Endothelial cell of umbilical vein (primary cell): ENCODE data around the gene LRRIQ4. TPM values are rescaled to one million over a fixed set of nuclear protein-coding genes. Genes with fewer than 3 reads are reported as not detected.

ENCODE experiments used
- BruUV-seq: library from RNA; stranded (reverse); fragments of 400-500 nt; replicated peaks from 2 replicates; lab custom pipeline; 2021; lab: Mats Ljungman, UMichigan
- CTCF ChIA-PET: fragments of 300-600, 350-600 bp; sonication (Branson Sonifier 250); formaldehyde crosslinking; loops from one replicate; lab custom pipeline; 2021; ENCODE audit warnings: antibody characterized with exemption, inconsistent platforms; lab: Charles Lee
- POLR2A ChIA-PET: fragments of 300-600, 350-600 bp; sonication (Branson Sonifier 250); formaldehyde crosslinking; loops from one replicate; lab custom pipeline; 2021; ENCODE audit warnings: antibody characterized with exemption, inconsistent platforms; lab: Charles Lee
- DNase-seq: peaks from one replicate; pipeline ENCODE4 v3.0.0-alpha.2; 2011; ENCODE audit warnings: low read depth, low spot score
- FAIRE-seq: peaks from 2 replicates; lab custom pipeline; 2011; peaks lifted over from hg19 to GRCh38; lab: Jason Lieb, UNC
- H2AFZ ChIP-seq: 2 replicates; pipeline ENCODE4 v1.6.0; 2012; ENCODE audit warnings: low read depth, low read length, control low read depth, inconsistent platforms
- H3K27ac ChIP-seq: 2 replicates; pipeline ENCODE4 v1.5.1; 2011; ENCODE audit warnings: low read depth, mild to moderate bottlenecking, control low read depth, low read length, moderate library complexity; ENCODE audit not compliant: insufficient read depth
- H3K27me3 ChIP-seq, 2 experiments: 2 replicates each; pipeline versions ENCODE4 v1.6.0 to v1.6.1; 2011; ENCODE audit warnings: low read length in 2 of 2, mixed read lengths in 1 of 2; ENCODE audit not compliant: control insufficient read depth in 2 of 2, insufficient read depth in 2 of 2
- H3K36me3 ChIP-seq, 2 experiments: 2 replicates in 1 of 2; 3 replicates in 1 of 2; pipeline ENCODE4 v1.5.1; 2011; ENCODE audit warnings: low read length in 2 of 2, mild to moderate bottlenecking in 1 of 2, moderate library complexity in 1 of 2; ENCODE audit not compliant: control insufficient read depth in 2 of 2, insufficient read depth in 2 of 2; ENCODE audit errors: extremely low read depth in 1 of 2
- H3K4me1 ChIP-seq: 3 replicates; pipeline ENCODE4 v1.5.1; 2011; ENCODE audit warnings: mild to moderate bottlenecking, low read length; ENCODE audit not compliant: control insufficient read depth, insufficient read depth; ENCODE audit errors: extremely low read depth
- H3K4me2 ChIP-seq: 2 replicates; pipeline ENCODE4 v1.6.1; 2011; ENCODE audit warnings: low read length, control low read depth, mixed read lengths; ENCODE audit not compliant: insufficient read depth
- H3K4me3 ChIP-seq, 3 experiments: fragments of 200-600 bp in 1 of 3; sonication (generic), shearing (Covaris generic) in 1 of 3; replicated peaks in 1 of 3; 2 replicates each; pipeline ENCODE4 v1.5.1; 2011 to 2016; ENCODE audit warnings: control low read depth in 3 of 3, low read length in 3 of 3, mild to moderate bottlenecking in 2 of 3, inconsistent platforms in 1 of 3, low read depth in 1 of 3, moderate library complexity in 1 of 3; ENCODE audit not compliant: insufficient read depth in 1 of 3
- H3K79me2 ChIP-seq: 2 replicates; pipeline ENCODE4 v1.6.0; 2012; ENCODE audit warnings: low read length, inconsistent platforms; ENCODE audit not compliant: control insufficient read depth, insufficient read depth
- H3K9ac ChIP-seq: replicated peaks from 2 replicates; pipeline ENCODE3; 2011; ENCODE audit warnings: low read length, control low read depth; ENCODE audit not compliant: insufficient read depth; ENCODE audit errors: extremely low read depth
- H3K9me1 ChIP-seq: replicated peaks from 3 replicates; pipeline ENCODE4 v1.6.0; 2011; ENCODE audit warnings: mild to moderate bottlenecking, low read length; ENCODE audit not compliant: control insufficient read depth, insufficient read depth; ENCODE audit errors: extremely low read depth
- H3K9me3 ChIP-seq: replicated peaks from 2 replicates; pipeline ENCODE4 v1.5.1; 2012; ENCODE audit warnings: low read length, inconsistent platforms; ENCODE audit not compliant: control insufficient read depth, insufficient read depth
- H4K20me1 ChIP-seq: replicated peaks from 2 replicates; pipeline ENCODE3; 2011; ENCODE audit warnings: mild to moderate bottlenecking, low read length; ENCODE audit not compliant: control insufficient read depth, insufficient read depth; ENCODE audit errors: extremely low read depth
- EZH2 ChIP-seq: IDR thresholded peaks from 2 replicates; pipeline ENCODE4 v1.6.1; 2012; ENCODE audit warnings: borderline replicate concordance, low read depth, mild to moderate bottlenecking, moderate library complexity, low read length, inconsistent platforms; ENCODE audit not compliant: severe bottlenecking
- FOS ChIP-seq: IDR thresholded peaks from 2 replicates; pipeline ENCODE4 v1.6.1; 2011; ENCODE audit warnings: mild to moderate bottlenecking, low read length, moderate library complexity, borderline replicate concordance; ENCODE audit not compliant: insufficient read depth
- GATA2 ChIP-seq: IDR thresholded peaks from 2 replicates; pipeline ENCODE4 v1.7.0; 2011; ENCODE audit warnings: low read depth, mild to moderate bottlenecking, moderate library complexity, mixed read lengths, low read length; ENCODE audit not compliant: insufficient read length, insufficient read depth
- JUN ChIP-seq: IDR thresholded peaks from 2 replicates; pipeline ENCODE4 v1.6.1; 2011; ENCODE audit warnings: borderline replicate concordance, low read depth; ENCODE audit not compliant: insufficient read length, insufficient read depth
- MYC ChIP-seq: IDR thresholded peaks from one replicate; pipeline ENCODE4 v1.6.1; 2011; ENCODE audit warnings: mild to moderate bottlenecking, low read depth, low read length
- POLR2A ChIP-seq: IDR thresholded peaks from 2 replicates; pipeline ENCODE4 v1.6.1; 2012; ENCODE audit warnings: low read depth, mild to moderate bottlenecking, control low read depth, low read length
- POLR2AphosphoS5 ChIP-seq: IDR thresholded peaks from 2 replicates; pipeline ENCODE4 v1.6.1; 2012; ENCODE audit warnings: low read depth, mild to moderate bottlenecking, control low read depth, low read length, moderate library complexity; ENCODE audit not compliant: insufficient read depth
- dilution Hi-C: fragments of 300-500 bp; cut with MboI; formaldehyde crosslinking; loops from one replicate; pipeline ENCODE4 v1.15.0; 2019; ENCODE audit warnings: low sequenced_read_pairs; ENCODE audit not compliant: extremely low pct_ligation_motif_present
- intact Hi-C: fragments of 100-400 bp; cut with micrococcal nuclease; formaldehyde crosslinking; loops from one replicate; pipeline ENCODE4 v1.10.0; 2022
- polyA plus RNA-seq, 4 experiments: library from polyadenylated mRNA; depleted of rRNA in 3 of 4; stranded (reverse) in 3 of 4; unstranded in 1 of 4; fragments of >200 nt; gene quantifications; 2 replicates each; pipeline versions ENCODE4 v1.2.1 to v1.2.3, GENCODE V29; 2011 to 2012; ENCODE audit warnings: missing spikeins in 1 of 4
- total RNA-seq: library from RNA; stranded (reverse); gene quantifications from 2 replicates; pipeline ENCODE4 v1.2.3, GENCODE V29; 2021
- TF ChIP-seq, protein P1 (sequence below): IDR thresholded peaks from 2 replicates; pipeline ENCODE4 v1.6.1; 2011; ENCODE audit not compliant: insufficient read depth, insufficient read length
- TF ChIP-seq, protein P2 (sequence below), 2 donors: IDR thresholded peaks; 1 replicate in 1 of 2; 2 replicates in 1 of 2; pipeline ENCODE4 v1.5.1; 2011; ENCODE audit warnings: low read length in 2 of 2, mild to moderate bottlenecking in 2 of 2, moderate library complexity in 2 of 2, control low read depth in 1 of 2, inconsistent platforms in 1 of 2, low read depth in 1 of 2; ENCODE audit not compliant: insufficient read depth in 1 of 2; ENCODE audit errors: extremely low read depth in 1 of 2

LRRIQ4 gene
- total and polyA plus RNA-seq, 2 donors (not counting 3 experiments of a cell fraction or from before 2014, with no cell fraction given), result 0.04 TPM; not detected in 1

DNA sequence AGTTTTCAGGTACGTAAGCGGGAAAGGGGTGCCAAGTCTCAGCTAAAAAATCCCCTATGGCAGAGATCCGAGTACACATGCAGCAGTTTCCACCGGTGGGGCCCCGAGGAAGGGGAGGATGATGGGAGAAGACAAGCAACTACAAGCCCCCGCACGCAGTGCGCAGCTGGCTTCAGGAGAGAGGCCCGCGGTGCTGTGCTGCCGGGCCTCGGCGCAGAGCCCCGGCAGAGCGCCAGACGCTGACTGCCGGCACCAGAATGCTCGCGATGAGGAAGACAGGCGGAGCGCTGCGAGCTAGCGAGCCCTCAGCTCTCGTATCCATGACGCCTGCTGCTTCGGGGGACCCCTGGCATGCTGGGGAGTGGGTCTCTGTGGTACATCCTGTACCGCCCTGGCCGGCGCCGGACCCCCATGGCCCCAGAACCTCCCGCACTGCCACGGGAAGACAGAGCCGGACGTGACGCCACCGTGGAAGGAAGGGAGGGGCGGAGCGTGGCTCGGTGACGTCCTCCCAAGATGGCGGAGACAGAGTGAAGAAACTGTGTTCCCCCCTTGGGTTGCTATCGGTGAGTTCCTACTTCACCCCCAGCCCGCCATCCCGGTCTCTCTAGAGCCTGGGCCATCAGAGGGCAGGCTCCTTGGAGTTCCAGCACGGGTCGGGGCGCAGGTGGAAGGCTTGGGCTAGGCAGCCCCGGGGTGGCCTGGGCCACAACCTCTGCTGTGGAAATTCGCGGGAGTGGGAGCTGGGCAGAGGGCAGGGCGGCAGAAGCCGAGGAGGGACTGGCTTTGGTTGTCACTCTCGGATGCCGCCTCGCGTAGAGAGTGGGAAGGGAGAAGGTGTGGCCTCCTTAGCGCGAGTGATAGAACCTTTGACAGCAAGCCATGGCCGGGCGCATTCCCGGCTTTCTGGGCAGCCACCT lies 39.5 kb upstream of the LRRIQ4 start, which contains the start of gene MYNN:
Gene MYNN (plus strand): TSS at position 500 of the 920 bp plus-strand sequence. CDS start 900 bp downstream, outside the sequence.
- Histone ChIP-seq H3K27me3 (no peaks in the 10 kb centered on the region), H3K9me1 (no peaks in the 10 kb centered on the region), H4K20me1 (no peaks in the 10 kb centered on the region), H2AFZ (peak within 1 kb of the TSS; percentile 49), H3K79me2 (peaks cover 33% of the 10 kb centered on the region), H3K9ac (peak within 1 kb of the TSS; percentile 93), H3K36me3 (peaks cover 0 to 9% of the 10 kb centered on the region in 2 experiments), H3K4me3 (peak within 1 kb of the TSS; percentile 75 to 94 (median 77)), H3K4me1 (peaks cover 13% of the 10 kb centered on the region), H3K4me2 (peak within 1 kb of the TSS; percentile 98), H3K9me3 (no peaks in the 10 kb centered on the region), H3K27ac (peak within 1 kb of the TSS; percentile 94)
- ChIA-PET CTCF (interaction anchor here (0.6 to 1.5 kb wide), 3 partner anchors 9 to 908 kb away, joined by 3 to 5 read pairs (median 4); partner anchors contain the start of gene TERC), POLR2A (interaction anchor here (0.7 to 1.6 kb wide), 2 partner anchors 48 to 626 kb away, joined by 4 to 10 read pairs; no protein-coding TSS in a partner anchor)
- BruUV-seq, result TSS peak; percentile 91
- TF ChIP-seq, protein P1, sequence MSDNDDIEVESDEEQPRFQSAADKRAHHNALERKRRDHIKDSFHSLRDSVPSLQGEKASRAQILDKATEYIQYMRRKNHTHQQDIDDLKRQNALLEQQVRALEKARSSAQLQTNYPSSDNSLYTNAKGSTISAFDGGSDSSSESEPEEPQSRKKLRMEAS, result no peak
- TF ChIP-seq POLR2A (peak; percentile 95), MYC (no peak), GATA2 (no peak), POLR2AphosphoS5 (peak; percentile 92), FOS (no peak), JUN (no peak), EZH2 (no peak)
- TF ChIP-seq, protein P2, sequence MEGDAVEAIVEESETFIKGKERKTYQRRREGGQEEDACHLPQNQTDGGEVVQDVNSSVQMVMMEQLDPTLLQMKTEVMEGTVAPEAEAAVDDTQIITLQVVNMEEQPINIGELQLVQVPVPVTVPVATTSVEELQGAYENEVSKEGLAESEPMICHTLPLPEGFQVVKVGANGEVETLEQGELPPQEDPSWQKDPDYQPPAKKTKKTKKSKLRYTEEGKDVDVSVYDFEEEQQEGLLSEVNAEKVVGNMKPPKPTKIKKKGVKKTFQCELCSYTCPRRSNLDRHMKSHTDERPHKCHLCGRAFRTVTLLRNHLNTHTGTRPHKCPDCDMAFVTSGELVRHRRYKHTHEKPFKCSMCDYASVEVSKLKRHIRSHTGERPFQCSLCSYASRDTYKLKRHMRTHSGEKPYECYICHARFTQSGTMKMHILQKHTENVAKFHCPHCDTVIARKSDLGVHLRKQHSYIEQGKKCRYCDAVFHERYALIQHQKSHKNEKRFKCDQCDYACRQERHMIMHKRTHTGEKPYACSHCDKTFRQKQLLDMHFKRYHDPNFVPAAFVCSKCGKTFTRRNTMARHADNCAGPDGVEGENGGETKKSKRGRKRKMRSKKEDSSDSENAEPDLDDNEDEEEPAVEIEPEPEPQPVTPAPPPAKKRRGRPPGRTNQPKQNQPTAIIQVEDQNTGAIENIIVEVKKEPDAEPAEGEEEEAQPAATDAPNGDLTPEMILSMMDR (IDR thresholded peaks at IDR 0.05; ENCODE audit: extremely low read depth in 1 of 2, insufficient read depth in 1 of 2, low read depth in 1 of 2, low read length in 2 of 2), result peak; percentile 4 to 24
- DNase-seq (peak; percentile 93), FAIRE-seq (peak; percentile 88)
- dilution Hi-C loops (no loop called here), intact Hi-C loops (loop anchor here (1.0 to 5.0 kb wide), 6 partner anchors 8 to 626 kb away; partner anchors contain the start of genes GPR160, LRRC34, LRRIQ4 and SEC62)
